Hypothalamus (tissue), 51 donors: Measurements from ENCODE around the gene CHST3.
"Not testable (repeated sequence)": the region's sequence is repeated elsewhere in the genome, so short reads cannot be mapped to it uniquely, and the experiment has no call there.

Source experiments
- DNase-seq, 51 donors: peaks; one replicate each; lab custom pipeline; 2025; lab: John Stamatoyannopoulos, UW

The CHST3 gene

DNA sequence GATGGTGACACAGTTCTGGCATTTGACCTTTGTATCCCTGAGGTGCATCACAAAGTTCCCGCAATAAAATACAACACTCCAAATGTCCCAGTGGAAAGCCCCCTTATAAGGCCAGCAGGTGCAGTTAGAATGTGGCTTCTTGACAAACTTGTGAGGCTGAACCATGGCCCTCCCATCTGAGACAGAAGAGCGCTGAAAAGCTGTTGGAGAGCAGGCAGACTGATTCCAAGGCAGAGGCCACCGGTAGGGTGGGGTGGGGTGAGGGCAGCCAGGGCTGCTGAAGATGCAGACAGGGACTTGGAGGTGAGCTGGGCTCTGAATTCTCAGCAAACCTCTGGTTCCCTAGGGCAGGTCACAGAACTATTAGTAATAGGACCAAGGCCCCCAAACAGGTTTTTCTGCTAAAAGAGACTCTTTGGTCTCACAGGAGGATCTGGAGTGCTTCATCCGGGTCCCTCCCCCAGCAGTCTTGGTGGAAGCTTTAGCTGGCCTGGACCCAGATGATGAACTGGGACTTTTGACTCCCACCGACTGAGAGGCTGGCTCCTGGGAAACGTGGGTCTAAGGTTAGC, 15.6 kb upstream of the CHST3 start:
- DNase-seq, result no peak

DNA sequence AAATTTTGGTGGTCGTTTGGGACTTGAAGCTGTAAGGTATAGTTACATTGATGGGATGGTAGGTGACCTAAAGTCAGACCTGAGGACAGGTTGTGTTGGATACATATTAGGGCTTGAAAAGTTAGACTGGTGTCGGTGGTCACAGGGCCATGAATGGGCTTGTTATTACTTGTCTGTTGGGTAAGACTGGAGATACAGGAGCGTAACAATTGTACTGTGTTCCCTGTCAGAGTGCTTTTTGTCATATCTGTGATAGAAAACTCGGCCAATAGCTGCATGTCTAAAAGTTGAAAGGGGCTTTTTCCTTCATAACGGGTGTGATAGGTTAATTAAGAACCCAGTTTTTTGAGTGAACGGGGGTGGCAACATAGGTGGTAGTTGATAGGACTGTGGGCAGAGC, 13.5 kb upstream of the CHST3 start:
- DNase-seq, result no peak

- DNase-seq, result no peak
These were observed 11.4 kb upstream of the CHST3 start for GRCh38 chr10:71952745-71953144.

DNA sequence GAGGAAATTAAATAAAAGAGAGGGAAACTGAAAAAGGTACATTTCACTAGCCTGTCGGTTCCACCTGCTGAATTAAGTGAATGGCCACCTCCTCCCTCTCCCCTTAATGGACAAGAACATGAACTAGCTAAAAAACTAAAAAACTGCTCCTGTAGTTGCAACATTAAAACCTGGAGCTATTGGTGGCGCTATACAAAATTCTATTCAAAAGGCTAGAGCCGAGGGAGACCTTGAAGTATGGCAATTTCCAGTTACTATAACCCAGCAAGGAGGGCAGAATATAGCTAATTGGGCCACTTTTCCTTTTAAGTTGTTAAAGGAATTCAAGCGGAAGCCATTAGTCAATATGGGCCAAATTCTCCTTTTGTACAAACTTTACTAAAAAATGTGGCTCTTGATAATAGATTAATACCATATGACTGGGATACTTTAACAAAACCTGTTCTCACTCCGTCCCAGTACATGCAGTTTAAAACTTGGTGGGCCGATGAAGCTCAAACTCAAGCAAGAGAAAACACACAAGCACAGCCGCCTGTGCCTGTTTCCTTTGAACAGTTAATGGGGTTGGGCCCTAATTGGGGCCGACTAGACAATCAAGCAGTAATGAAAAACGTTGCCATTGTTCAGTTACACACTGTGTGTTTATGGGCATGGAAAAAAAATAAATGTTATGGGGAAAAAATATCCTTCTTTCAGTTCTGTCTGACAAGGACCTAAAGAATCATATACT, 6.5 kb upstream of the CHST3 start:
- peak in 1 of 51 donors; percentile 66 for DNase-seq

GRCh38 chr10:71959526-71959925, 4.7 kb upstream of the CHST3 start:
- no peak for DNase-seq

- no peak for DNase-seq
These were observed 2.4 kb upstream of the CHST3 start for GRCh38 chr10:71961831-71962230.

GRCh38 chr10:71962901-71963300, 1.3 kb upstream of the CHST3 start:
- no peak for DNase-seq

GRCh38 chr10:71963351-71964097, 671 bp upstream of the CHST3 start:
- DNase-seq, result peak in 2 of 51 donors; percentile 48 to 72

GRCh38 chr10:71964743-71965515, 734 bp downstream of the CHST3 start:
- peak in 15 of 51 donors; percentile 32 to 78 (median 47) for DNase-seq

DNA sequence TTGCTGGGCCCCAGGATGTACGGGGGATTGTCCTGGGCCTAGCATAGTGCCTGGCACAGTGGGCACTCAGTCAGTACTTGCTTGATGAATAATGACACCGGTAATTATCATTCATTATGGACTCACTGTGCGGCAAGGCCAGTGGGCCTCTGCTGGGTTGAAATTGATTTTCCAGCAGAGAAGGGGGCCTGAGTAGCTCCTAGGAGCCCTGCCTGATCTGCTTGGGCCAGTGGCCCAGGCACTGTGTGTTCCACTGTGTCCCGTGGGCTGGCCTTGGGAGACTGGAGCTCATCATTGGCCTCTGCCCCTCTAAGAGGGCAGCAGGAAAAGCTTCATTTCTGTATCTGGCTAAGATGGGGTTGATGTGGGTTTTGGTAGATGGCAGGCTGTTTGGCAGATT, 1.4 kb downstream of the CHST3 start:
- DNase-seq, result peak in 3 of 51 donors; percentile 26 to 63 (median 57)

GRCh38 chr10:71966046-71967004, 2.1 kb downstream of the CHST3 start:
- DNase-seq, result peak in 4 of 51 donors; percentile 35 to 74 (median 44)

DNA sequence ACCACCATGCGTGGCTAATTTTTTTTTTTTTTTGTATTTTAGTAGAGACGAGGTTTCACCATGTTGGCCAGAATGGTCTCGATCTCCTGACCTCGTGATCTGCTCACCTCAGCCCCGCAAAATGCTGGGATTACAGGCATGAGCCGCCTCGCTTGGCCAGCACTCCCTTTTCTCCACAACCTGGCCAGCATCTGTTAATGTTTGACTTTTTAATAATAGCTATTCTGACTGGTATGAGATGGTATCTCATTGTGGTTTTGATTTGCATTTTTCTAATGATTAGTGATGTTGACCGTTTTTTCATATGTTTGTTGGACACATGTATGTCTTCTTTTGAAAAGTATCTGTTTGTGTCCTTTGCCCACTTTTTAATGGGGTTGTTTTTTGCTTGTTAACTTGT, 3.8 kb downstream of the CHST3 start:
- not testable (repeated sequence) for DNase-seq

DNA sequence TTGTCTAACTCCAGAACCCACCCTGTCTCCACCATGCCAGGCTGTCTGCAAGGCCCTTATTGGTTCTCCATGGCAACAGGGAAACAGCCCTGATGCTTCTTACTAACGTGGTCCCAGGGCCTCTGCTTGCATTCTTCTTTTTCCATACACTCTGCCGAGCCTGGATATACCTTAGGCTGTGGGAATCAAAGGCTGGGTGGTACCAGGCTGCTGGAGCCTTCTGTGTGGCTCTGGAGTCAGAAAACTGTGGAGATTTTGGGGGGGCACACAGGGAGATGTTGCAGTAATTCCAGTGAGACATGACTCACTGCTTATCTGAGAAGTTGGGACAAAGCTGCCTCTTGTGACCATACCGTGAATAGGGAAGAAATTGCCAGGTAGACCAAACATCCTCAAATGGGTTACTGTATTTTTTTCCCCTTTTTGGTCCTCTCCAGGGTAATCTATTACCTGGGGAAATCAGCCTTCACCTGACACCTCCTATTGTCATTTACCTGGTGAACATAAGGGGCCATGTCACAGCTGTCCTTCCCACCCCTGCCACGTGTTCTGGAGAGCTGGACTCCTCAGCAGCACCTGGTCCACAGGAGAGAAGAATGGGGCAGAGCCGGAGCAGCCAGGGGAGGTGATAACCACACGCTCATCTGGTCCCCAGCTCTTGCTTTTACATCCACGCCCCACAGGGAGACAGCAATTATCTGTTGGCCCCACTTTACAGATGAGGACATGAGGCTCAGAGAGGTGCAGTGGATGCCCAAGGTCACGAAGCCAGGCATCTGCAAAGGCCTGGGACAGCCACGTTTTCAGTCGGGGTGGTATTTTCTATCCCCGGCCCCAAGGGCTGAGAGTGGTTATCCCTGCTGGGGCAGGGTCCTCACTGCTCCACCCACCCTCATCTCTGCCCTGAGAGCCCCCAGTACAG, 4.6 kb downstream of the CHST3 start:
- DNase-seq, result no peak

DNA sequence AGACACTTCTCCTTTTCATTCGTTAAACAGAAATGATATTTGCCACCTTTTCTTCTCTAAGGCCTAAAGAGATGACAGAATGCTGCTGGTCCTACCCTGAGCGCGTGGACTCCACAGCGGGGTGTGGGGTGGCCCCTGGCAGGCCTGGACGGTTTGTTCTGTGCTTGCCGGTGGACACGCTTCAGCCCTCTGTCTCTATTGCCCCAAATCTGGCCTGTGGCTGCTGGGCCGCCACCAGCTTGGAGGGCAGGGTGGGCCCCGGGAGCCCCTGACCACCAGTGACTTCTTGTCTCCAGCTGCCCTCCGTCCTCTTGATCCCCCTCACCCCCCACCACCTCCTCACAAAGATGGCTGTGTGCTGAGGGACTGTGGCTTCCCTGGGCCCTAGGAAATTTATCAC, 5.7 kb downstream of the CHST3 start:
- peak in 4 of 51 donors; percentile 22 to 79 (median 34) for DNase-seq

GRCh38 chr10:71970331-71970730, 6.1 kb downstream of the CHST3 start:
- DNase-seq, result peak in 3 of 51 donors; percentile 39 to 69 (median 63)

GRCh38 chr10:71970869-71971268, 6.7 kb downstream of the CHST3 start:
- no peak for DNase-seq

DNA sequence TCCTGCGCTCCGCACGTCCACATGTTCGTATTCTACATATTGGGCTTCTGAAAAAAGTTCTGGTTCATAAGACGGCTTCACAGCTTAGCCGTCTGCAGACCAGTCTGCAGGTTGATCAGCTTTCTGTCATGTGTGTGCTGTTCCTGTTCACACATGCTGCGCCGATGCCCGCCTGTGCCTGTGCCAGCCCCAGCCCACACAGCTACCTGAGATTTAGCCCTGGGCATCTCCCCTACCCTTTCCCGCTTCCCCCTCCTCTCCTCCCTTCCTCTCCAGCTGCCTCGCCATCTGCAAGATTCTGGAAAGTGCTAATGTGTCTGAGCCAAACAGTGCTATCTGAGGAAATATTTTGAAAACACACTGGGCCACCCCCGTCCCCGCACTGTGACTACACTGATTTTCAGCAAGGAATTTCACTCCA, 7.1 kb downstream of the CHST3 start:
- DNase-seq, result peak in 3 of 51 donors; percentile 29 to 51 (median 50)

- DNase-seq, result no peak
These were observed 7.8 kb downstream of the CHST3 start for GRCh38 chr10:71971769-71972555.
